GM19467 (cell line): ENCODE measurements around the gene TK1.

Experiments used
- ATAC-seq: cut with Tn5 transposase; IDR thresholded peaks from one replicate; pipeline ENCODE4 v1.9.1; 2021; ENCODE audit warnings: mild to moderate bottlenecking, moderate library complexity; ENCODE audit not compliant: unreplicated experiment

Gene TK1

DNA sequence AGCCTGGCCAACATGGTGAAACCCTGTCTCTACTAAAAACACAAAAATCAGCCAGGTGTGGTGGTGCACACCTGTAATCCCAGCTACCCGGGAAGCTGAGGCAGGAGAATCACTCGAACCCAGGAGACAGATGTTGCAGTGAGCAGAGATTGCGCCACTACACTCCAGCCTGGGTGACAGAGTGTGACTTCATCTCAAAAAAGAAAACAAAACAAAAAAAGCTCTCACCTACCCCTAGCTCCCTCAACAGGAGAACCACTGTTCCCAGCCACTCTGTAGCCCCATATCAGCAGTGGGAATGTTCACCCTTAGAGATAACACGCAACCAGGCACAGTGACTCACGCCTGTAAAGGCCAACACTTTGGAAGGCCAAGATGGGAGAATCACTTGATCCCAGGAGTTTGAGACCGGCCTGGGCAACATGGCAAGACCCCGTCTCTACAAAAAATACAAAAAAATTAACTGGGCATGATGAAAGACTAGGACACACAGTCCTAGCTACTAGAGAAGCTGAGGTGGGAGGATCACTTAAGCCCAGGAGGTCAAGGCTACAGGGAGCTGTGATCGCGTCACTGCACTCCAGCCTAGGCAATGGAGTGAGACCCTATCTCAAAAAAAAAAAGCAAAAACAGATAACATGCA lies 50.9 kb downstream of the TK1 start:
- ATAC-seq, result no peak

DNA sequence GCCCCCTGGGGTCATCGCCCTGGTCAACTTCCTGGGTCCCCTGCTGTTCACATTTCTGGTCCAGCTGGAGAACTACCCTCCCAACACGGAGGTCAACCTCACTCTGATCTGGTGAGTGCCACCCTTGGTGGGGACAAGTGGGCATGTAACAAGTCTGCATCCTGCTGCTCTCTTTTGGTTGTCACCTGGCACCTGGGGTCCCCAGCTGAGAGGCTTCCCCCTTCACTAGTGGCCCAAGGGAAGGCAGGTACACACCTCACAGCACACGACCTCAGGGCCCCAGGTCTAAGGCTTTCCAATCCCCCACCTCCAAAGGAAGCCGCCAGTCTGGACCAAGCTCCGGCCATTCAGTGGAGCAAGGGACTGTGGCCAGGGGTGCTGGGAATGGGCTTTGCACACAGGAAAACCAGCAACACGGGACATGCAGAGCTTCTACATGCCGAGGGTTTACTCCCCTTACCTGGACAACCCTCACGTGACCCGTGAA lies 51.9 kb downstream of the TK1 start:
- no peak for ATAC-seq

DNA sequence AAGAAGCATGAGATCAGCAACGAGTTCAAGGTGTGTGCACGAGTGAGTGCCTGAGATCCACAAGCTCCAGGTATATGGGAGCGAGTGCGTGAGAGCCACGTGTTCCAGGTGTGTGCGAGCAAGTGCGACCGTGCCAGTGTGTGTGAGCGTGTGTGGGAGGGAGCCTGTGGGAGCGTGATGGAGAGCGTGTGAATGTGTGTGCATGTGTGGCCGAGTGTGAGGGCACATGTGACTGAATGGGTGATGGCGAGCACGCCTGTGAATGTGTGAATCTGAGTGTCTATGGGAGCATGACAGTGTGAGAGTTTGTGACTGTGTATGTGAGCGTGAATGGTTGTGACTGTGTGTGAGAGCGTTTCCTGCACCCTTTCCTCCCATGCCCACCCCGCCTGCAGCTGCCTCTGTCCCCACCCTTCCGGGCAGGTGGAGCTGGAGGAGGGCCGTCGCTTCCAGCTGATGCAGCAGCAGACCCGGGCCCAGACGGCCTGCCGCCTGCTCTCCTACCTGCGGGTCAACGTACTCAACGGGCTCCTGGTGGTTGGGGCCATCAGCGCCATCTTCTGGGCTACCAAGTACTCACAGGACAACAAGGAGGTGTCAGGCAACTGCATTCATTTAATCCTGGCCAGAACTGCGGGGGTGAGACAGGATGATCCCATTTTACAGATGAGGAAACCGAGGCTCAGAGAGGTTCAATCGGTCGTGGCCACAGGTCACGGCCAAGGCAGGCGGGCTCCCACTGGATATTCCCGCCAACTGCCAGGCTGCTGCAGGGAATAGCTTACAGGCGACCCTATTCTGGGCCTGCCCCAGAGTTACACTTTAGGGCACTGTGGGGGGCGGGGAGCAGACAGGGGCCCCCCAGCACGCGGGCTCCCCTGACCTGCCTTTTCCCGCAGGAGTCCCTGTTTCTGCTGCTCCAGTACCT lies 52.6 kb downstream of the TK1 start:
- ATAC-seq, result no peak

DNA sequence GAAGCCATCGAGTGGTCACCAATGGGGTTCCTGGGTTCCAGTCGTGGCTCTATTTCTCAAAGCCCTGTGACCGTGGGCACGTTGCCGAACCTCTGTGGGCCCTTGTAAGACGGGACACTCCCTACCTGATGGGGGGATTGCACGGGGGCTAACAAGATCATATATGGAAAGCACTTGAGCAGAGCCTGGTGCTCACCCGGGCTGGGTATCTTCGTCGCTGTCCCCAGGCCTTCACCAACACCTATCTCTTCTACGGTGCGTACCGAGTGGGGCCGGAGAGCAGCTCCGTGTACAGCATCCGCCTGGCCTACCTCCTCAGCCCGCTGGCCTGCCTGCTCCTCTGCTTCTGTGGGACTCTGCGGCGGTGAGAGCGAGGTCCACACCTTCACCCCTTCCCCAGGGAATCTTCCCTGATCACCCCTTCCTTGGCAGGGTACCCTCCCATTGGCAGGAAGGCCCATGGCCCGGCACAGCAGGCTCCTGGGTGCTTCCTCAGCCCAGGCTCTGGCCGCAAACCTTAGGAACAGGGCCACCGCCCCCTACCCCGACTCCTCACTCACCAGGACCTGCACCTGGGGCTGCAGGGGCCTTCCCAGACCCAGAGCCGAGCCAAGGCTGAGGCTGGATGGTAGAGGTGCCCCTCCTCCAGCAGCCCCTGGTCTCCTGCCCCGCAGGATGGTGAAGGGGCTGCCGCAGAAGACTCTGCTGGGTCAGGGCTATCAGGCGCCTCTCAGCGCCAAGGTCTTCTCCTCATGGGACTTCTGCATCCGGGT lies 53.5 kb downstream of the TK1 start:
- ATAC-seq, result no peak

DNA sequence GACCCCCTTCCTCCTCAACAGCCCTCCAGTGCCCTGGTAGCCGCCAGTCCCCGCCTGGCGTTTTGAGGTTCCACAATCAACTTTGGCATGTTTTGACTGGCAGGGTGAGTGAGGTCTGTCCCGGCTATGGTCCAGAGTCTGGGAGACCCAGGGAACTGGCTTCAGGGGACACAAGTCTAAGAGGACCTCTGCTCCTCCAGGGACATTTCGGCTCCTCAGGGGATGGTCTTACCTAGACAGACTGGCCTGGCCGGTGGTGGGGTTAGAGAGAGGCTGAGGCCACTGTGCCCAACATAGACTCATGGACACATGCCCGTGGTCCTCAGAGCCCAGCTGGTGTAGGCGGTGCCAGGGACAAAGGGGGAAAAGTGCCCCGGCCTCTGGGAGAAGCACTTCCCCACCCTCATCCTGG lies 54.1 kb downstream of the TK1 start:
- no peak for ATAC-seq

DNA sequence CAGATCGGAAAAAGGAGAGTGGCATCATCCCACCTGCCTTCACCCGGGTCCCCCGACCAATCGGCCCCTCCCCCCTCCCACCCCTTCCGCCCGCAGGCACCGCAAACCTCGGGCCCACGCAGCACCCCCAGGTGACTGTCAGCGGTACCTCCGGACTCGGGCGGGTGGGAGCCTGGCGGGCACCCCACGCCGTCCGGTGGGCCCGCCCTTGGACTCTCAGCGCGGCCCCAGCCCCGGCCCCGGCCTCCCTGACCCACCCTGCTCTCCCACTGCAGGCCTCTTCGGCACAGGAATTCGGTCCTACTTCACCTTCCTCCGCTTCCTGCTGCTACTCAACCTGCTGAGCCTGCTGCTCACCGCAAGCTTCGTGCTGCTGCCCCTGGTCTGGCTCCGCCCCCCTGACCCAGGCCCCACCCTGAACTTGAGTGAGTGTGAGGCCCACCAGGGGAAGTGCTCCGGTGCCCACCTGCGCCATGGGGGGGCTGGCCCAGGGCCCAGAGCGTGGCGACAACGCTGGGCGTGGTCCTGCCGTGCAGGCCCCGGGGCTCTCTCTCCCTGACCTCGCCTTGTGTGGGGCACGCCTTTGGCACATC lies 54.7 kb downstream of the TK1 start:
- ATAC-seq, result no peak

DNA sequence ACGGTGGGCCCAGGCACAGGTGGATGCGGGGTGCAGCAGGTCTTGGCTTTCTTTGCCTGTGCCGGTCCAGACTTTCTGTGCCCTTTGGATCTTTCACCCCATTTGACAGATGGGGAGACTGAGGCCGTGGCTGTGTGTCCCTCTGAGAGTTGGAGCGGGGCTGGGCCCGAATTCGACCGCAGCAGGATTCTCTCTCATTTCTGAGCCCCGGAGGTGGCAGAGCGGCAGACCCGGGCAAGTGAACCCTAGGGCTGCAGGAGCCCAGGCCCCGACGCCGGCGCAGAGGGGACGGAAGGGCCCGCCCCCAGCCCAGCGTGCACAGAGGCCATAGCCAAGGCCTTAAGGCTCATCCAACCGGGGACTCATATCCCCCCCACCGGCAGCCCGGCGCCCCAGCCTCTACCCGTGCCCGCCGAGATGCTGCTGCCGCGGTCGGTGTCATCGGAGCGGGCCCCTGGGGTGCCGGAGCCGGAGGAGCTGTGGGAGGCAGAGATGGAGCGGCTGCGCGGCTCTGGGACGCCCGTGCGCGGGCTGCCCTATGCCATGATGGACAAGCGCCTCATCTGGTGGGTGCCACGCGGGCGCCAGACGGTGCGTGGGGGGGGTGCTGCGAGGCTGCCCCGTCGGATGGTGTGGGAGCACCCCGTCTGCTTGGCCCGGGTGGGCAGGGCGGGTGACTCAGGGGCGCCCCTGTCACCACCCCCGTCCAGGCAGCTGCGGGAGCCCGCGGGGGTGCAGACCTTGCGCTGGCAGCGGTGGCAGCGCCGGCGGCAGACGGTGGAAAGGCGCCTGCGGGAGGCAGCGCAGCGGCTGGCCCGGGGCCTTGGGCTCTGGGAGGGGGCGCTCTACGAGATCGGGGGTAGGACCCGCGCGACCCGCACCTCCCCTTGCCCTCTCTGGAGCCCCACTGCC lies 55.4 kb downstream of the TK1 start:
- ATAC-seq, result no peak

DNA sequence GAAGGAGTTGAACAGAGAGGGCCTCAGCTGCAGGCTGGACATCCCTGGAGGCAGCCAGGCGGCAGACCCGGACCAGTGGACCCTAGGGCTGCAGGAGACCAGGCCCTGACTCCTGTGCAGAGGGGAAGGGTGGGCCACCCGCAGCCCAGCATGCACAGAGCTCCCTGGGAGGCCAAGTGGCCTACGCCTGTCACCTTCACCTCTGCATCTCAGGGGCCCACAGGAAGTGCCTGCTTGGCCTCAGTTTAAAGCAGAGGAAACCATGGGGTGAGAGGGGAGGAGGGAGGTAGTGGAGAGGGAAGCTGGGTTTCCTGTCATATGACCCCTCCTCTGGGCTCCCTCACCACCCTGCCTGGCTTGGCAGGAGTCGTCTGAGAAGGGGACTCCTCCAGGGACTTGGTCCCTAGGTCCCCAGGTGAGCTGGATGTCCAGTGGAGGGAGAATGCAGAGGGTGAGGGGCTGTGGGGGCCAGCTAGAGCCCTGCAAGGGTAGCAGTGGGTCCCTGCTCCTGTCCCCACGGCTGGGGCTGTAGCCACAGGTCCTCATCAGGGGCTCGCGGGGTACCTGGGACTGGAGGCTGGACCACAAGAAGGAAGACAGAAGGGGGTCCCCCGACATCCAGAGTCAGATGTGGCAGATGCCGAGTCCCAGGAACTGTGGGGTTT lies 56.3 kb downstream of the TK1 start, which contains the start of gene TMC8:
Gene TMC8 (plus strand): TSS at position 335 of the 665 bp plus-strand sequence. CDS start 818 bp downstream, outside the sequence.
- ATAC-seq, result no peak

DNA sequence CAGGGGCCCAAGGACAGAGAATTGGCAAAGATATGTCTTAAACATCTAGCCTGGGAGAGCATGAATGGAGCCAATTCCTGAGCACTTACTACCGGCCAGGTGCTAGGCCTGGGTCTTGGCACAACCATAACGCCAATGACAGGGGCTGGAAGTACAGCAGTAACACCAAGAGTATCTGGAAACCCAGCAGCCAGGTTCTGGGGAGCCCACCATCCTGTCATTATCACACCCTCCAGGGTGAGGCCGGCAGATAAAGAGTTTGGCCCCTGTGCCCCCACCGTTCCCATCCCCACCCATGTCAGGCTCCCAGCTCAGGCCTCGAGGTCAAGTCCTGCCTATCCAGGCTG lies 56.8 kb downstream of the TK1 start:
- no peak for ATAC-seq

DNA sequence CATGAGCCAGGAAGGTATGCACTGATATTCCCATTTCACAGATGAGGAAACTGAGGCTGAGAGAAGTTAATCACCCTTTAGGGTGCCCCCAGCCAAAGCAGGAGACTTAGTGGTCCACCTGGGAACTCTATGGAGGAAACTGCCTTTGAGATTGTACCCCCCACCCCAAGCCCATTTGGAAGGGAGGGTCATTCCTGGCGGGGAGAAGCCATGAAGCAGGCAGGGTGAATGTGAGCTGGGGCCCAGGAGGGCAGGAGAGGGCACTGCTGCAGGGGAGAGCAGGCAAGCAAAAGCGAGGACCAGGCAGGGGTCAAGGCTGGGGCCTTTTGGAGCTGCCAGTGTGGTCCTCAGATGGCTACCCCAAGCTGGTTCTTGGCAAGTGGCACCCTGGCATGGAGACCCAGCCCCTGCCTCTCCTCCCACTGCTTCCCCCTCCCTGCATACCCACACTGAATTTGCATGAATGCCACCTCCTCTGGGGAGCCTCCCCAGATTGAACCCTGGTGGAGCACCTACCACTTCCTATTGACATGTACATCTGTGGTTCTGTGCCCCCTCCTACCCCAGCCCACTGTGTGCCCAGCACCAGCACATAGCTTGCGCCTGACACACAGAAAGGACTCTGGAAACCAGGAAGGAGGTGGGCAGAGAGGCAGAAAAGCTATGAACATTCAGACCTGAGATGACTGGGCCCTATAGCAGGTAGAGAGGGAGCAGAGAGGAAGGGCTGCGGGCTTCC lies 57.3 kb downstream of the TK1 start:
- no peak for ATAC-seq

DNA sequence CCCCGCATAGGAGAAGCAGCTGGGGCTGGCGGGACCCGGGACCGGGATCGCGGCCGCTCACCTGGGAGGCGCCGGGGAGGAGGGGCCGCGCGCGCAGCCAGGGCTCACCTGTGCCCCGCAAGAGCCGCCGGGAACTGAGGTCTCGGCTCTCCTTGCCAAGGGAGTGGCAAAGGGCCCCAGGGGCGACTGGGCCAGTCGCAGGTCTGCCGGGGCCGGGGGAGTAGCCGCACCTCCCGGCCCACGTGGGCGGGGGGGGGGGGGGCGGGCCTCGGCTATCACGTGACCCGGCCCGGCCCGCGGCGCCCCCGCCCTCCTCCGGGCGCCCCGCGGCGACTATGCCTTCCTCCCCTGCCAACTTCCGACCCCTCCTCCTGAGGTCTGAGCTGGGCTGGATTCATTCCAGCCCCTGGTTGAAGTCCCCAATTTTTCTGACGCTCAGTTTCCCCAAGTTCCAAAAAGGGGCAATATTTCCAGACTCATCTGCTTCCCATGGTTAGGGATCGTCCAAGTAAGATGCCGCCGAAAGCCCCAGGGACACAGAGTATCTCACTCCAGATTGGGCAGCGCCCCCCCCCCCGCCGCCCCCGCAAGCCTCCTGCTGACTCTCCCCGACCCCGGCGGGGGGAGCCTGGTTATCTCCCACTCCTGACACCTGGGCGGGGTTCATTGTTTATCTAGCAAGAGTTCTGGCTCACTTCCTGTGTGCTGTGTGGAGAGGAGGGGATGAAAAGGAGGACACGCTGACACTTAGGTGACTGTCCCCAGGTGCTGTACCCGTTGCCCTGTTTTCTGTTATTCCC lies 58.1 kb downstream of the TK1 start, which contains the start of gene TMC6:
Gene TMC6 (minus strand): TSS at position 205 of the 800 bp plus-strand sequence. CDS start 1,923 bp downstream, outside the sequence.
- ATAC-seq, result no peak

DNA sequence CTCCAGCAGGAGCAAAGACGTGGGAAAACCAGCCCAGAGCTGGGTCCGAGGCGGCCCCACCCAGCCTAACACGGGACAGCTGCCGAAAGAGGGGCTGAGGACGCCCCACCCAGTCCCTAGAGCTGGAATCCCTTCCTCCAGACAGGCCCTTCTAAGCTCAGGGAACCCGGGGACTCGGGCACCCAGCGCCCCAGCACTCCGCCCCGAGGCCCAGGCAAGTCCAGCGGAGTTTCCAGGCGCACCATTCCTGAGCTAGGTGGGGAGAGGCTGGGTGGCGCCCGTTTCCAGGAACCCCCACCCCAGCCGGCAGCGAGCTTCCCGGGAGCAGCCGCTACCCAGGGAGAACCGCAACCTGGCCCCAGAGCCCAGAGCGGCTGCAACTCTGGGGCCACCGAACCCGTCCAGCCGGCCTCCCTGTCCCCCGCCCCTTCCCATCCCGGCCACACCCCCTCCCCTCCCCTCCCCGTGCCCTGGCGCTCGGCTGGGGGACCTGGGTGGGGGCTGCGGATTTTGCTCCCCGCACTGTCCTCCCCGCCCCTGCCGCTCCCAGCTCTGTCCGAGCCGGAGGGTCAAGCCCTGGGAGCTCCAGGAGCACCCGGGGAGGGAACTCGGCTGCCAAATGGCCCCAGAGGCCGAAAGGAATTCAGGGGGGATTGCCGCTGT lies 58.8 kb downstream of the TK1 start:
- ATAC-seq, result no peak

DNA sequence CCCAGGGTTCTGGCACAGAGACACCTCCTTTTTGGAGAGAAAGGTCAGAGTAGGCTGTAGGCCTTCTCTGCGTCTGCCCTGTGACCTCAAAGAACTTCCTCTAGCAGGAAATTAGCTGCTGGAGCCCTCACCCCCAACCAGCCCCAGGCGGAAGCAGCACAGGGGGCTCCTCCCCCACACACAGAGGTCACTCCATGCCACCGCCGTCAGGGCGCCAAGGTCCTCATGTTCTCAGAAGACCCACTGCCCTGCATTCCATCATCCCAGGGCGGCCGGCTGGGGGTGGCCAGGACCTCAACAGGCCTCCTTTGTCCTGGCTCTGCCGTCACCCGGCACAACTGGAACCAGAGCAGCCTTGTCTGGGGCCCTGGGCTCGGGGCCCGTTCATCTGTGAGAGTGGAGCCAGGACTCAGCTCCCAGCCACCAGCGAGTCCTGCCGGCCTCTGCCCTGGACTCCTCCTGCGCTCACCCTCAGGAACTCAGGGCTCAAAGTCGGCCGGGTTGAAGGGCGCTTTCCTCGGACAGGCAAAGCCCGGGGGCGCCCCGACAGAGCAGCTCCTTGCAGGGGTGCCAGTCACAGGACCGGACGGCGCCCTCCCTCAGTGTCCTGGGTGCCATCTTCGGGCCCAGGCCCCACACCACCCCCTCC lies 59.5 kb downstream of the TK1 start:
- no peak for ATAC-seq

DNA sequence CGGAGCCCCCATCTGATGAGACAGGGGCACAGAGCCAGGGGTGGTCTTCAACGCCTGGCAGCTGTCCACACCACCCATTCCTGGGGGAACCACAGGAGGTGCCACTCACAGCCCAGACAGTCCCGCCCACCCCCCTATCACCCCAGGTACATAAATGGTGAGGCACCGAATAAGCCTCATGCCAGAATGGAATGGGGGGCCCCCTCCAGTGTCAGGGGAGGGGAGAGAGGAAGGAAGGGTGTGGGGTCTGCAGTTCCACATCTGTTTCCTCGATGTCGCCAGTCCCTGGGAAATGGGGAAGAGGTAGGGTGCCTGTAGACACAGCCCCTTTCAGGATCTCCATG lies 60.0 kb downstream of the TK1 start:
- no peak for ATAC-seq

DNA sequence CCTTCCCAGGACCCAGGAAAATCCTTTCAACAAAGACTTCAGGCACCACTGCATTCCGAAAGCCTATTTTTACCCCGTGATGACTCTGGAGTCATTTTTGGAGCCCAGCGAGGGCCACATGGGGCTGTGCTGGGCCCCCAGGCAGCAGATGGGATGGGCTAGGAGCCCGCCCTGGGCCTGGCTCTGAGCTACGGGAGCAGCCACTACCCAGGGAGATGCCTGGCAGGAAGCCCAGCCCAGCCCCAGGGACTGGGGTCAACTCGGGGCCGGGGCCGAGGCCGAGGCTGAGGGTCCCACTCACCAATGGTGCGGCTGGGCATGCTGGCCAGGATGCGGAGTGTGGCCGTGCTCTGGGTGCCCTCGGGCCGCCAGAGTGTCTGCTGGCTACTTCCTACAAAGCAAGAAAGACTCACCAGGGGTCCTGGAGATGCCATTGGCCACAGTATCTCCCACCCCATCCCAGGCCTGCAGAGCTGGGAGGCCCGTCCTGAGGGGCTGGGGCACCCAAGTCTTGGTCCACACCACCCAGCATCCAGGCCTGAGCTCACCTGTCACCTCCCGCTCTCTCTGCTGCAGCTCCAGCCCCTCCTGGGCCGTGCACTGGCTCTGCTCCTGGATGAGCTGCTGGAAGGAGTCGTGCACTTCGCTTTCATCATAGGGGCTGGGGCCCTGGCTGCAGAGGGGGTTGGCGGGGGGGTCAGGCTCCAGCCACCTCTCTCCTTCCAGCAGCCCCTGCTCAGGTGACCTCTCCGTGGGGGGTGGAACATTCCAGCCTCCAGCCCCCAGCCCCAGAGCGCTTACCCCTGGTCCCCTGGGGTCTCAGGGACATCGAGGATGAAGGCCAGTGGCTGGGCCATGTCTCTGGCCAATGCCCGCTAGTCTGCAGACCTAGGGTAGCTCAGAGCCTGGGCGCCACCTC lies 60.6 kb downstream of the TK1 start:
- ATAC-seq, result no peak
